GM21825 (cell line): Measurements from ENCODE around the gene RBMS3.
"Not testable (repeated sequence)": the region's sequence is repeated elsewhere in the genome, so short reads cannot be mapped to it uniquely, and the experiment has no call there.

ENCODE experiments used
- ATAC-seq: cut with Tn5 transposase; IDR thresholded peaks from one replicate; pipeline ENCODE4 v1.9.1; 2021; ENCODE audit warnings: mild to moderate bottlenecking, moderate library complexity; ENCODE audit not compliant: unreplicated experiment

RBMS3 gene

DNA sequence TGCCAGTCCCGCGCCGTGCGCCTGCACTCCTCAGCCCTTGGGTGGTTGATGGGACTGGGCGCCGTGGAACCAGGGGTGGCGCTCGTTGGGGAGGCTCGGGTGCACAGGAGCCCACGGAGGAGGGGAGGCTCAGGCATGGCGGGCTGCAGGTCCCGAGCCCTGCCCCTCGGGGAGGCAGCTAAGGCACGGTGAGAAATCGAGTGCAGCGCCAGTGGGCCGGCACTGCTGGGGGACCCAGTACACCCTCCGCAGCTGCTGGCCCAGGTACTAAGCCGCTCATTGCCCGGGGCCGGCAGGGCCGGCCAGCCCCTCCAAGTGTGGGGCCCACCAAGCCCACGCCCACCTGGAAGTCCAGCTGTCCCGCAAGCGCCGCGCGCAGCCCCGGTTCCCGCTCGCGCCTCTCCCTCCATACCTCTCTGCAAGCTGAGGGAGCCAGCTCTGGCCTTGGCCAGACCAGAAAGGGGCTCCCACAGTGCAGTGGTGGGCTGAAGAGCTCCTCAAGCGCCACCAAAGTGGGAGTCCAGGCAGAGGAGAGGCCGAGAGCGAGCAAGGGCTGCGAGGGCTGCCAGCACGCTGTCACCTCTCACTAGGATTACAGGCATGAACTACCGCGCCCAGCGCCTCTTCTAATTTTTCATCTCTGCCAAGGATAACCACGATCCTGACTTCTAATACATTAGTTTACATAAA, 192.8 kb downstream of the RBMS3 start:
- not testable (repeated sequence) for ATAC-seq

DNA sequence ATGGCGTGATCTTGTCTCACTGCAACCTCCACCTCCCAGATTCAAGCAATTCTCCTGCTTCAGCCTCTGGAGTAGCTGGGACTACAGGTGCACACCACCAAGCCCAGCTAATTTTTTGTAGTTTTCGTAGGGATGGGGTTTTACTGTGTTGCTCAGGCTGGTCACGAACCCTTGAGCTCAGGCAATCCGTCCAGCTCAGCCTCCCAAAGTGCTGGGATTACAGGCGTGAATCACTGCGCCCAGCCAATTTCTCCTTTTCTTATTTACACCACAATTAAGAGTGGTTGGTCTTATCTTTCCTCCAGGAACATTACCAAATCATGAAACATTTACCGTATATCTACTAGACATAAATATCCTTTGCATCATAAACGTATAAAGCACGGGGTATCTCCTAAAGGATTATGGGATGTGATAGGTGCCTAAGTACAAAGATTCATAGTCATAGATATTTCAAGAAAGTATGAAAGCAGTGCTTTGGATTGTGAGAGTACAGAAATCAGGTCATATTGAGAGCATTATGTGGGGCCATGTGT, 194.5 kb downstream of the RBMS3 start:
- no peak for ATAC-seq

DNA sequence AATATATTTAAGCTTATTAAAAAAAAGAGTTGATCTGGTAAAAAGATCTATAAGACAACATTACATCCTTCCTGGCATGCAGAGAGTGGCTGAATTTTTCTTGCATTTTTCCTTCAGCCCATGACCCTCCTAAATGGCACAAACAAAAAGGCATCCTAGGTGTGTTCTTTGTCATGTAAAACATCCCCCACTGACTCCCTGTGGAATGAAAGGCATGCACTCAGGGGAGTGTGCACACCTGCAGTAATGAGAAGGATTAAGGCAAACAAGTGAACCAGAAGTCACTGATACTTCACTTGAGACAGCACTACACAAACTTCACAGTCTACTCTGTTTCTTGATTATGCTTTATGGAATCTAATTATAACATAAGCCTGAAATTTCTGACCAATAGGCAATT, 195.0 kb downstream of the RBMS3 start:
- no peak for ATAC-seq

DNA sequence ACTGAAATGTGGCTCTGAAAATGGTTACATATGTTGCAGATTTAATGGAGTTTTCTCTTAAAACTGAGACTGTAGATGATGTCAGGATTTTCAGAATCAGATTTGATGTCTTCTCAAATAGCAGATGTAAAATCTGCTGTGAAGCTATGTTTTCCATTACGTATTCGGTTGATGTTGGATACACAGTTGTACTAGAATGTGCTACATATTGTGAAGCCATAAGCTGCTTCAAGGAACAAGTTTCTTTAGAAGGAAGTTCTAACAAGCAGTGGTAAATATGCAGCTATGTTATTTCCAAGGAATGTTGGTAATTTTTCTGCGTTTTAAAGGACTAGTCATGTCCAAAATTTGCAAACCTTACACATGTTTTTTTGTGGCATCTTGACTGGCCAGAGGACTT, 197.7 kb downstream of the RBMS3 start:
- ATAC-seq: no peak

DNA sequence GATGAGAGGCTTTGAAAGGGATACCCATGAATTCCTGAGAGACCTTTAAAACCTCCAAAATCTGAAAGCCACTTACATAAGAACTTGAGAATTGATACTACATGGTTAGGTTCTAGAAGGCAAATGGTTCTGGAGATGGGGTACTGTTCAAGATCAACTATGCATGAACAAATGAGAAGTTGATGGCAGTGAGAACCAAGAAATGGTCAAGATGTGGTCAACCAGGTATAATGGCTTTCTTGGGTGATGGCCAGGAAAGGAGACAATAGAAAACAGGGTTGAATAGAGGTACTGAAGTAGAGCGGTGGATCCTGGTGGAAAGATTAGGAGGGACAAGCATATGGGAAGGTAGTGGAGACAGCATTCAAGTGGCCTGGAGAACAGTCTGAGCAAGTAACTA, 200.4 kb downstream of the RBMS3 start:
- no peak for ATAC-seq

DNA sequence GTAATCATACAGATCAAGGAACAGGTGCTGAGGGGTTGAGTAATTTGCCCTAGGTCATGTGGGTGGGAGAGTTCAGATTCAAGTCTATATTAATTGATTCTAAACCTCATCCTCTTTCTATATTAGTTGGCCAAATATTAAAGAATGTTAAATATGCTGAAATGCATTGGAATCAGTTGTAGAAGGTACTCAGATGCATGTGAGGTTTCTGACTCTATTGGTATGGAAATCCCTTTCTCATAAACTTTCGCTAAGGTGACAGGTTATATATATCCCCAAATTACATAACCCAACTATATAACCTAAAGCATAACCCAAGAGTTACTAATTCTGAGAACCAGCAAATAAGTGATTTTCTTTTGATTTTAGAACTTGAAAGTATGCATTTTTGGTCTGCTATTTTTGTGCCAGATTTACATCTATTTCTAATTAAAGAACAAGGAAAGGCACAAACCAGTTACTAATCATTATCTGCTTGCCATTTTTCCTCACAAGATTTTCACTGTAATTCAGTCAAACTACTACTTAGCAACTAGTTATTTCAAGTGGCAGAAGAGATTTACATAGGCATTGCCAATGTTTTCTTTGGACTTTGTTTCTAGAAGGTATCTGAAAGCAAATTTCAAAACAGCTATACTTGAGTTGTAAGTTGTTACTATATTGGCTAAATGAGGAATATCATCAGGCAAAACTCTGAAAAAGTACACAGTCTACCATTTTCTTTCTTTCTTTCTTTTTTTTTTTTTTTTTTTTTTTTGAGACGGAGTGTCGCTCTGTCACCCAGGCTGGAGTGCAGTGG, 201.3 kb downstream of the RBMS3 start:
- no peak for ATAC-seq

DNA sequence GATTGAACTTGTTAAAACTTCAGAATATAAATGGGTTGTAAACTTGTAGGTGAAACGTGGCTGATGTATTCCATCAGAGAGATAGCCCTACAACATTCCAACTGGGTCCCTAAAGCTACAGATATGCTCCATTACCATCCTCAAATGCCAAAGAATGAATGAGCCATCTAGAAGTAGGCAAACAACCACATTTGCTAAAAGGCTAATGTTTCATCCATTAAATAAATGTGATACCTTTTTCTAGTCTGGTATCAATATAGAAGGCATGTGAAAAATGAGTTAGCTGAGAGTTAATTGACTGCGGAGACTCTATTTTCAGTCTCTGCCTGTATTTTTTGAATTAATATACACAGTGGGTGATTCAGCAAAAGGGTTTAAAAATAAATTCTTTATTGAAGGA, 203.8 kb downstream of the RBMS3 start:
- ATAC-seq: no peak

DNA sequence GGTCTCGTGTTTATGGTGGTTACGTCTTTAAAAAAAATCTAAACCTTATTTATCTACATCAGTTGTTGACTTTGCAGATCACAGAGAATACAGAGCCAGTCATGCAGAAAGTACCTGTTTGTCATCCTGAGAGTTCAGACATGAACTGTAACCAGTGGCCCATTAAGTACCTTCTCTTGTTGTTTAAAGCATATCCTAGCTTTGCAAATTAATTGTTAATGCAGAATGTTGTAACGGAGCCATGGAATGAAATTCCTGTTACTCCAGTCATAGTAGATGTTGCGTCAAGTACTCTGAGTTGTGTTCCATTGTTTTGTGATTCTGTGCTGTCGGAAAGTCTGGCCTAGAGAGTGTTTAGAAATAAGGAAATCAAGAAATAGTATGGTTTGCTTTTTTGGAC, 205.2 kb downstream of the RBMS3 start:
- no peak for ATAC-seq

DNA sequence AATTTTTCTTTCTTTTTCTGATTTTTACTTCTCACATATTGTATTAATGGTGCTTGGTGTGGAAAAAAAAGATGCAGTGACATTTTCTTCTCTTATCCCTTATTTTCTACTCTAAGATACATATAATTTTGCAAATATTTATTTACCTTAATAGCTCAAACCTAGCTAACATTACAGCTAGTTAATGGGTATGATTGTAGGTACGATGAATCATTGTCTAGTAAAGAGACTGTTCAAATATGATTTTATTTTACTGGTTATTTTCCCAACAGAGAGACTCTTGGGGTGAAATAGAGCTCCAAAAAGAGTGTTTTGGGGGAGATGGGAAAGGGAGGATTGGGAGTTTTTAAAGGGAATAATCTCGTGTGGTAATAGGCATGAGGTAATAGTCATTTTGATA, 206.0 kb downstream of the RBMS3 start:
- ATAC-seq: no peak

DNA sequence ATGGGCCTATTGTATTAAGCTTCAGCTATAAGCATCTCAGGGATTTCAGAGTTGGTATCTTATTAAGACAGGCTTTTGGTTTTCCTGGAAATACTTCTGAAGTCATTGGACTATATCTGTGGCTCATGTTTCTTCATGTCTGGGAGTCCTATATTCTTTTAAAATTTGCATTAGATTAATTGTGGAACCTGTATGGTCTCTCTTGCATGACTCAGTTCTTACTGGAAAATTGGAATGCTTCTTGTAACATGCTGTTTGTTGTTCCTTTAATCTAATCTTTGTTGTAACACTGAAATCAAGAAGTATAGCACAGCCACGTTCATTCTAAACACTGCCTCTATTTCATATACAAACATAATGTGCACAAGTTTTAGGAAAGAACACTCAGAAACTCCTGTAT, 208.1 kb downstream of the RBMS3 start:
- ATAC-seq: no peak

DNA sequence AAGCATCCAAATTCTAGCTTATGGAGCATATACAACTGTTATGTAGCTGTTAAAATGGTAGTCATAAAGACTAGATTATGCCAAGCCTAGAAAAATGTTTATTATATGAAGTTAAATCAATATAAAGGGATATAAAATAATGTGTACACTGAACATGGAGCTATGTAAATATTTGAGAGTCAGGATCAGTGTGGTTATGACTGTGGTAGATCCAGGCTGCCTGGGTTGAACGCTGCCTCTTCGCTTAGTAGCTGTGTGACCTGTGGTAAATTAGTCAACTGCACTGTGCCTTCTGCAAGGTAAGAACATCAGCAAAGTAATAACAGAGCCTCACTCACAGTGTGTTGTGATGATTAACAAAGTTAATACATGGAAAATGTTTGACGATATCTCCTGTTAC, 212.2 kb downstream of the RBMS3 start:
- no peak for ATAC-seq

DNA sequence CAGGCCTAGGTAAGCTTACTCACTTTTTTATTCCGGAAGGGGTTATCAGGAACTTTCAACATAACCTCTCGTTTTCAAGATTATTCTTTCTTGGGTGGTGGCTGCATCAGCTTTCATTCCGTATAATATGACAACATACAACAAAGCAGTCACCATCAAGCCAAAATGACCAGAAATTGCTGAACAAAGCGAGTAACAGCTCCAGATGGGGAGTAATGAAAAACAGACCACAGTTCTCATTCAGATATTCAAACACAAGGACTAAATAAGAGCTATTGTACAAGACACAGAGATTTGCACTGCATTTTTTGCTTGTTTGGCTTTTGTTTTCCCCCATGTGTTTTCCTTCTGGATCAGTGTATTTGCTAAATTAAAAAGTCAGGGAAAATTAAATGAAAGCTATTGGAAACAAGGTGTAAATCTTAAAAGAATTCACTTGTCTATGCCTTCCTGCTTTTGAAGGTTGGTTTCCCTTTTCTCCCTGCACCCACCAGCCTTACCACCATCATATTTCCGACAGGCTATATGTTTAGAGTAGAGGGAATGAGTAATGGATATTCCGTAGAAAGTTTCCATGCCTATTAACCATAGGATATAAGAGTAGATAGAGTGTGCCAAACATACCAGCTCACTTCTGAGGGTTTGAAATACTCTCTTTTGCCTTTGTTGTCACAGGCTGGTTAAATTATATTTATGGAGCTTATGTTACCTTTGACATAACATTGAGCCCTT, 213.6 kb downstream of the RBMS3 start:
- ATAC-seq: no peak

DNA sequence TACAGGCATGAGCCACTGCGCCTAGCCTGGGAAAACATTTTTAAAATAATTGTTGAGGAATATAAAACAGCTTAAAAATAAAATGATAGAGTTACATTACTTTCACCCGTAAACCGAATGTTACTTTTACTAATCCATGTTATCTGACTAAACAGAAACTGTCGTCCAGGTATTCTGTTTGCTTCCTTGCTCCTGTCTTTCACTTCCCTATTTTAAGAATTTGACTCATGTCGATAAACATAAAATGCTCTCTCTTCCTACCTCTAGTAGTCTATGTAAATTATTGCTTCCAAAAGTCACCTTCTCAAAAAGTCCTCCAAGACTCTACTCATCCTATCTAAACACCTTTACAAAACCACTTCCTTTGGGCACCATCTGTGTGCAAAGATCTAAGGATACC, 216.4 kb downstream of the RBMS3 start:
- no peak for ATAC-seq

DNA sequence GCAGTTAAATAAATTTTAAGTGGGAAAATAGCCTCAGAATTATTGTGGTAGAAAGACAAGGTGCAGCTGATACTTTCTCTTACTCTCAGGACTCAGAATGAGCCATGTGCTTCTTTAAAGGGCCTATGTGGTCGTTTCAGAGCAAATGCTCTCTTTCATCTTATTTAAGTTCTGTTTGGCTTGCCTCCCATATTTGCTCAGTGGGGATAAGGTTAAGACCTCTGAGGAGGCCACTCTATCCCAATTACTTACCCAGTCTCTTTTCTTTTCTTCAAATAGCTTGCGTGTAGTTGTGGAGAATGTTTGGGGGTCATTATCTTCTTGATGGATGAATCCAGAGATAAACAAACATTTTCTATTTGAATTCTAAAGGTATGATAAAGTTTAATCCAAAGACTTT, 221.9 kb downstream of the RBMS3 start:
- no peak for ATAC-seq

DNA sequence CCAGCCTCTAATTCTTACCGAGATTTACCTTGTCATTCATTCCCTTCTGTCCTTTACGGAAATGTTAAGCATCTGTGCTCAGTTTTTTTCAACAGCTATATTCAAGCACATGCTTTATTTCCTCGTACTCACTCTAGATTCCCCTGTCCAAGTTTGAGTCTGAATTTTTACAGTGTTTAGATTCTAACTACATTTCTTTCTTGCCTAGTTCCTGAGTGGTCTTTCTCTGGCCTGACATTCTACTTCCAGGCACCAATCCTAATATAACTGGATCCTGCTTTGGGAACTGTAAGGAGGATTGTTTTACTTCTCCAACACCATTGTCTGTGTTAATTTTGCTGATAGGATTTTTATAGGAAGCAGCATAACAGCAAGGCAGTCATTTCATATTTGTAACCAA, 222.4 kb downstream of the RBMS3 start:
- no peak for ATAC-seq

DNA sequence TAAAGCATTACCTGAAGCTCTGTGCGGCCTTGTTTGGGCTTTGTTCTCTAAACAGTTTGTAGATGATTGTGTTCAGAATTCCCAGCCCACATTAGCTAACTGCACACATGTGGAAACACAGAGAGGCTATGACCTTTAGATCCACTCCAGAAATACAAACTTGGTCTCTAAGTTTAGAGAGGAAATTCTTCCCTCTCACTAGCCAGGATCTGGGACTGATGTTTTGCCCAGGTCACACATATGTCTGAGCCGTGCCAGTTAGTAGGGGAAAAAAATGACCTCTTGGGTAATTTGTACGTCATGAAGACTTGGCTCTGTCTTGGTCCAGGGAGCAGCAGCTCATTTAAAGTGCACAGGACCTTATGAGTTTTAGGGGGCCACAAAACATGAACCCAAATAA, 223.1 kb downstream of the RBMS3 start:
- no peak for ATAC-seq

DNA sequence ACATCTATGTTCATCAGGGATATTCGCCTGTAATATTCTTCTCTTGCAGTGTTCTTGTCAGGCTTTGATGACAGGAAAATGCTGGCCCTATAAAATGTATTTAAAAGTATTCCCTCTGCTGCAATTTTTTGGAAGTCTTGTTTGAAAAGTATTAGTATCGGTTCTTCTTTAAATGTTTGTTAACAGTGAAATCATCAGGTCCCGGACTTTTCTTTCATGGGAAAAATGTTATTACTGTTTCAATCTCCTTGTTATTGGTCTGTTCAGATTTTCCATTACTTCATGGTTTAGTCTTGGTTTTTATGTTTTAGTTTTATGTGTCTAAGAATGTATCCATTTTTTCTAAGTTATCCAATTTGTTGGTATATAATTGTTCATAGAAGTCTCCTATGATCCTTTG, 225.6 kb downstream of the RBMS3 start:
- ATAC-seq: no peak

DNA sequence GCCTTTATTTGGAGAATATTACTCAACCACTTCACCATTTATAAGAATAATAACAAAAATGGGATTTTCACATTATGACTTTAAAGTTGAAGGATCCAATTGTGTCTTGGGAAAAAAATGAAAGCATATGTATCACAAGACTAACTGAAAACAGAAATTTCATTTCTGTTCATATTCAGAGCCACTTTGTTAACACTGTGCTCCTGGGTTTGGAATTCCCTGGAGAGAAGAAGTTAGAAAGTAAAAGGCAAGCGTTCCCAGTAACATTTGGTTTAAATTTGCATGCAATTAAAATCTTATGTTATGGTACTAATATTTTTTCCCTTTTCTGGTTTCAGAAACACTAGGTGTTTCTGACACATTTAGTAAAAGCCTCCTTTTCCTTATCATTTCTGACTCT, 230.8 kb downstream of the RBMS3 start:
- no peak for ATAC-seq

DNA sequence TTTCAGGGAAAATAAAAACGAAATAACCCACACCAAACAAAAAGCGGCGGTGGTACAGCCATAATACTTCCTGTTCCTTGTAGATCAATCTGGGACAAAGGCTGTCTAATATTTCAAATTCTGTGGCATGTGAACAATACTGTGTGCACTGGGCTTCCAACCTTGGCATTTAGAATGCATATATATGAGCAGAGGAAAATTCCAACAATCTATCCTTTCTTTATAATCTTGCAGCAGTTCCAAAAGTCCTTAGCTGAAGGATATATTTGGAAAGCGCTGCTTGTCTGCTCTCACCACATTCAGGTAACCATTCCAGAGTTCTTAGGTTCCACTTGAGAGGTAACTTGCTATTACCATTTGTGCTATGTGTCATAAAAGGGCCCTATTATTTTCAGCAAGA, 231.8 kb downstream of the RBMS3 start:
- ATAC-seq: no peak

DNA sequence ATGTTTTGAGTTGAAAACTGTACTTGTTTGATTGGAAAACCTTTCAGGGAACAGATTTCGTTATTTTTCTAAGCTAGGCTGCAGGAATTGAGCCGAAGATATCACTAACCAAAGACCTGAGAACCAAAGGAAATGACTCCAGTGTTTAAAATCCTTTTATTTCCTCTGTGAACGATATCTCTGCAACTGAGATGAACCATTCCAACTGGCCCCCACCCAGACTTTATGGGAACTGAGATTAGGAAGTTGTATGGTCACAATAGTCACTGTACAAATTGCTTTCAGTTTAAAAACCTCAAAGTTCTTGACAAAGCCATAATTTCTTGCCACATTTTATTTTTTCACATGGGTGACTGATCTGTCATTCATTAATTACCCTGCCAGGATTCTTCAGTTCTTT, 232.4 kb downstream of the RBMS3 start:
- no peak for ATAC-seq

DNA sequence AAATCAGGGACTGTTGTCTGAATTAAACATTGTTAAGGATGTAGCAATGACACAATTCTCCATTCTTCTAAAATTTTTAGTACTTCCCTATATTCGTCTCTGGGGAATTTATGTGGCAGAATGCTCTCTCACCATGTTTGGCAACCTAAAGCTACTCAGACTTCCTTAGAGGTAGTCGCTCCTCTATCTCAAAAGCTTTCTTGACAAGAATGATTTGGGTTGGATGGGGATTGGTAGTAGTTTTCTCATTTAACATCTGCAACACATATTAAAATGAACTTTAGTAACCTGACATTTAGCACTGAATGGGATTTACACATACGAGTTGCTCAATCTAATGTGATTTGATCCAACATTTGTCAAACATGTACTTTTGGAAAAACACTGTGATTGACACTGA, 233.3 kb downstream of the RBMS3 start:
- no peak for ATAC-seq

DNA sequence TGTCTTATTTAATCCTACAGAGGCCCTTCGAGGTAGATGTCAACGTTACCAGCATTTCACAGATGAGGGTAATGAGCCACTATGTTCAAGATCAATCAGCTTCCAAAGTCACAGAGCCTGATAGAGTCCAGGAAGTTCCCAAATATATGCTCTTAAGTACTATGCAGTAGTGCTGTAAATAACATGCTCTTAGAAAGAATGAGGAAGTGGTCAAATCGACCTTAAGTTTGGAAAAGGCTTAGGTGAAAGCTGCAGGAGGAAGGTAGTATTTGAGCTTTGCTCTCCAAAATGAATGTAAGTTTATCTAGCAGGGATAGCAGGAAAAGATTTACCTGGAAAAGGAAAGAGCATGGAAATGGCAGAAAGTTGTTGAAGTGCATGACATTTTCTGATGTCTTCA, 234.0 kb downstream of the RBMS3 start:
- no peak for ATAC-seq
